RCC 7860 (cell line): ENCODE data around the gene BLOC1S1.
"Not testable (repeated sequence)": the region's sequence is repeated elsewhere in the genome, so short reads cannot be mapped to it uniquely, and the experiment has no call there.

ENCODE experiments used
- DNase-seq: peaks from one replicate; pipeline ENCODE4 v3.0.0-alpha.2; 2015; ENCODE audit warnings: low spot score
- FAIRE-seq: peaks from 2 replicates; lab custom pipeline; 2012; peaks lifted over from hg19 to GRCh38; lab: Jason Lieb, UNC

BLOC1S1 gene

DNA sequence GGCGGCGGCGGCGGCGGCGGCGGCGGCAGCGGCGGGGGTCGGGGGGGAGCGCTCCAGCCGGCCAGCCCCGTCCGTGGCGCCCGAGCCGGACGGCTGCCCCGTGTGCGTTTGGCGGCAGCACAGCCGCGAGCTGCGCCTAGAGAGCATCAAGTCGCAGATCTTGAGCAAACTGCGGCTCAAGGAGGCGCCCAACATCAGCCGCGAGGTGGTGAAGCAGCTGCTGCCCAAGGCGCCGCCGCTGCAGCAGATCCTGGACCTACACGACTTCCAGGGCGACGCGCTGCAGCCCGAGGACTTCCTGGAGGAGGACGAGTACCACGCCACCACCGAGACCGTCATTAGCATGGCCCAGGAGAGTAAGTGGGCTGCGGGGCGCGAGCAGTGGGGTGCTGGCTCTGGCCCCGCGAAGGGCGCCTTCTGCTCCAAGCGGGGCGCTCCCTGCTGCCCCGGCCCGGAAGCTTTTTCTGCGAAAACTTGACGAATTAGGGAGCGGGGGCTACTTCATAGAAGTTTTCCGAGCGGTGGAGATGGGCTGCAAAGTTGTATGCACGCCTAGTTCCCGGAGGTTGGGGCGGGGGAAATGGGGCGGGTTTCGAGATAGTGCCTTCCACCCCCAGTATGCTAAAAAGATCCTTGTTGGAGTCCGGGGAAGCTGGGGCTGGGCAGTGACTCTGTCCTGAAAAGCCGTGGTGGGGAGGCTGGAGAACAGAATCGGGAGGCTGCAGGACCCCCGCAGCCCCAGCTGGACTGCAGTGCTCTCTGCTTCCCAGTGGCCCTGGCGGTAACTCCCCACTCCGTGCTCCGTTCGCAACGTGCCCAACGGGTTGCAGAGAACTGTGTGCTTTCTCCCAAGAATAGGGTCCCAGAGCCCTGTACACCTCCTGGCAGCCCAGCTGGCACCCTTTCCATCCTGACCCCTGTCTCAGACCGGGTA is 27.8 kb downstream of the BLOC1S1 start:
- DNase-seq: peak; percentile 49
- no peak for FAIRE-seq

GRCh38 chr12:55744340-55745030 is 28.6 kb downstream of the BLOC1S1 start:
- DNase-seq (no peak), FAIRE-seq (no peak)

DNA sequence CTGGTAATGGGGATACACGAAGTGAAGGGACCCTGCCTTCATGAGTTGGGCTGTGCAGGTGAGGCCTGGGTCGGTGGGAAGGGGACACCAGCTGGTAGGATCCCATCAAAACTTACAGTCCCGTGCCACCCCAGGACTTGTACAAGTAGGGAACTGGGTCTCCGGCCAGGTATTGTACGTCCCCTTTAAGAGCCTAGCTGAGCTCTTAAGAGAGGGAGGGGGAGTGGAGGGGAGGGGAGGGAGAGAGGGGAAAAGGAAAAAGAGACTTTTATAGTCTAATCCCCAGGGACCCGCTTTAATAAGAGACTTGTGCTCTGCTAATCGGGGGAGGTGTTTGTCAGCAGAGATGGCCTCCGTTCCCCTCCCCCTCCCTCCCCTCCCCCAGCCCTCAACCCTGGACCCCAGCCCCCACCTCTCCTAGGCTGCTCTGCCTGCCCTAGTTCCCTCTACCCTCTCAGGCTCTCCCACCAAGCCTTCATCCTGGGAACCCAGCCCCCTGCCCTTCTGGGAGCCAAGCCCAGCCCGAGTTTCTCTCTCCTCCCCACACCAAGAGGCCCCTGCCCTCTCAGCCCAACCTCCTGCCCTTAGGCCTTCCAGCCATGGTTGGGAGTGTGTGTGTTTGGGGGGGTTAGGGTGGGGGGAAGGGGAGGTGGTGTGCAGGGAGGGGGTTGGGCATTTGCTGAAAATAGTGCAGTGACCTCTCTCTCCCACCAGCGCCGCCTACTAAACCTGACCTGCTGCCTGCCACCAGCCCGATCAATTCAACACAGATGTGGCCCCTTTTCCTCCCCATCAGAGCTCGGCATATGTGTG is 29.7 kb downstream of the BLOC1S1 start:
- DNase-seq (no peak), FAIRE-seq (no peak)

DNA sequence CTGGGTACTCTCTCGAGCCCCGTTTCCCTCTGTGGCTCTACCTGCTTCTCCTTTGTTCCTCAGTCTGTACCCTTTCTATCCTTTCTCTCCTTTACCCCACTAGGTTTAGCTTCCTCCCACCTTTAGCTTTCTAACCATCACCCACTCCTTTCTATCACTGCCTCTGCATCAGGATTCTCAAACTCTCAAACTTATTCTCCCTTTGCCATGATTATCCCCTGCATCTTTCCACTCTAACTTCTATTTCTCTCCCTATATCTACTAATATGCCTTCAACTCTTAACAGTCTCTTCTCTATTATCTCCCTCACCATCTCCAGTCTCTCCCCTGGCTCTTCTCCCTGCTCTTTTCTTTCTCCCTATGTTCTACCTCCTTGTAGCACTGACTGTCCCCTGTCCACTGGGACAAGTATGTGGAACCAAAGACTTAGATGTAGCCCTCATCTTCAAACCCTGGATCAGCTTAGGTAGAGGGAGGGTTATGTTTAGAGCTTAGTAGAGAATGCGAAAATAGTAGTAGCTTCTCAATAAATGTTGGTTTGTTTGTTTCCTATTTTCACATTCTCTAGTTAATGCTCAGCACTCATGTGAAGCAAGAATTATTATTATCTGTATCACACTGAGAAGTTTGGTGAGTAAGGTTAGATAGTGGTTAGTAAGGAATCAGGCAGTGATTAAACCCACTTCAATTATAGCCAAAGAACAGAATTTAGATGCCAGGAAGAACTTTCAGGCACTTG is 30.5 kb downstream of the BLOC1S1 start:
- FAIRE-seq: no peak
- no peak for DNase-seq

- no peak for DNase-seq
- no peak for FAIRE-seq
These were observed 31.0 kb downstream of the BLOC1S1 start for GRCh38 chr12:55746913-55747231.

- FAIRE-seq: no peak
- DNase-seq: no peak
These were observed 32.6 kb downstream of the BLOC1S1 start for GRCh38 chr12:55748230-55748993.

GRCh38 chr12:55755246-55755645 is 39.4 kb downstream of the BLOC1S1 start:
- FAIRE-seq (no peak), DNase-seq (no peak)

DNA sequence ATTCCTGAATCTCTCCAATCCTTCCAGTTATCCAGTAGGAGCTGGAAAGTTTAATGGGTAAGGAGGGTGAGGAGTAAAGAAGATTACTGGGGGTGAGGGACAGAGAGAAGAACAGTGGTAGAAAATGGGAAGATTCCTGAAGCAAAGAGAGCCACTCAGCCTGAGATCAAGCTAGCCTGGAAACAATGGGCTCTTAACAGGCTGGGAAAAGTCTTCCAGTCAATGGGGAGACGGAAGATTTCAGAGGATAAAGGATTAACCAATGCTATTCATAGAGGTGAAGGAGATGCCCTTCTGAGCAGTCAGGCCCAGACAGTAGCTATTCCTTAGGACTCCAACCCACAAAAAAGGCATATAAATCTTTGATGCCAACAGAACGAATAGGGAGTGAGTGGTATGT is 41.9 kb downstream of the BLOC1S1 start:
- FAIRE-seq (no peak), DNase-seq (no peak)

DNA sequence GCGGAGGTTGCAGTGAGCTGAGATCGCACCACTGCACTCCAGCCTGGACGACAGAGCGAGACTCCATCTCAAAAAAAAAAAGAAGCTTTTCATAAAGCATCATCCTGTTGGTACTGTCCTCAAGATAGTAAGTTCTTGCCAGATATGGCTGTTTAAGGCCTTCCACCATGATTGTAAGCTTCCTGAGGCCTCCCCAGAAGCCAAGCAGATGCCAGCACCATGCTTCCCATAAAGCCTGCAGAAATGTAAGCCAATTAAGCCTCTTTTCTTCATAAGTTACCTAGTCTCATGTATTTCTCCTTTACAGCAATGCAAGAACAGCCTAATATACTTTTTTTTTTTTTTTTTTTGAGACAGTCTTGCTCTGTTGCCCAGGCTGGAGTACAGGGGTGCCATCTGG is 42.7 kb downstream of the BLOC1S1 start:
- not testable (repeated sequence) for DNase-seq, FAIRE-seq

DNA sequence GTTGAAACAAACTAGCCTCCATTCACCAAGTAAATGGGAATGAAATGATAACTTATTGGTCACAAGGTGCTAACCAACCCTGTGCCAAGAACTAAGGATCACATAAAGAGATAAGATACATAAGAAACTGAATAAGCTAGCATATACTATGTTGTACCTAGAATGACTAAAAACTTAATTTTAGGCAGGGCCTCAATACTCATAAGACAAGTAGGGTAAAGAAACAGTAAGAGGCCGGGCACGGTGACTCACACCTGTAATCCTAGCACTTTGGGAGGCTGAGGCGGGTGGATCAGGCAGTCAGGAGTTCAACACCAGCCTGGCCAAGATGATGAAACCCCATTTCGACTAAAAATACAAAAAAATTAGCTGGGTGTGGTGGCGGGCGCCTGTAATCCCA is 44.8 kb downstream of the BLOC1S1 start:
- no peak for FAIRE-seq
- no peak for DNase-seq

DNA sequence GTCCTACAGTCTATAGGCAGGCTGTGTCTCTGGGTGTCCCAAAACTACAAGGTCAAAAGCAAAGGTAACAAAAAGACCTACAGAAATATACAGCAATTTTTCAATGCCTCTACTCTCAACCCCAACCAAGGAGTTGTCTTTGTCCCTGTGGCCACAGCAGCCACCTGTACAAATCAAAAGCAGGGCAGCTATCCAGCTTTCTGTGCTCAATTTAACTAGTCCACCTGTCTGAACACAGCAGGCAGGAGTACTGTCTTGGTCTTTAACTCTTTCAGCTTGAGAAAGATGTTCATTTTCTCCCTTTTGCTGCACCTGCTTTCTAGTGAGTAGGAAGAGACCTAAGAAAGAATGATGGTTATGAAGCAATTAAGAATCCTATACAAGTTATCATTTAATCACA is 46.8 kb downstream of the BLOC1S1 start:
- FAIRE-seq (no peak), DNase-seq (no peak)

DNA sequence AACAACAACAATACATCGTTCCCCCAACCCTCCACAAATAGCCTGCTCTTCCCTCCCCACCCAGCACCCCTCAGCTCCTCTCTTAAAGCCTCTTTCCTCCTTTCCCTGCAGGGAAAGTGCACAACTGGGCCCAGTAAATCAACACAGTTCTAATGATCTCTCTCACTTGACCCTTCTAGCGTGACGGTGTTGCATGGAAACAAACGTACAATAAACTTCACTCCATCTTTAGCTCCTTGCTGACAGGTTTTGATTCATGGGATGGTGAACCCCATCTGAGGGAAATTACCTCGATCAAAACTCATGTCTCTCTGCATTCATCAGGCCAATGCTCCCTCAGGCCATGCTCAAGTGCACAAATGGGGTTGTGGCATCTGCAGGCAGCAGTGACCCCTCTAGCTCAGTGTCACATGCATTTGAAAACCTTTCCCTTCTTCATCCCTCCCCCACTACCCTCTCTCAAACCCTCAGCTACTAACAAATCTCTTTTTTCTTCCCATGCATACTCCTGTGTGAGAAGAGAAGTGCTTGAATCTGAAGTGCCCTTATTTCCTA is 50.0 kb downstream of the BLOC1S1 start:
- no peak for FAIRE-seq

DNA sequence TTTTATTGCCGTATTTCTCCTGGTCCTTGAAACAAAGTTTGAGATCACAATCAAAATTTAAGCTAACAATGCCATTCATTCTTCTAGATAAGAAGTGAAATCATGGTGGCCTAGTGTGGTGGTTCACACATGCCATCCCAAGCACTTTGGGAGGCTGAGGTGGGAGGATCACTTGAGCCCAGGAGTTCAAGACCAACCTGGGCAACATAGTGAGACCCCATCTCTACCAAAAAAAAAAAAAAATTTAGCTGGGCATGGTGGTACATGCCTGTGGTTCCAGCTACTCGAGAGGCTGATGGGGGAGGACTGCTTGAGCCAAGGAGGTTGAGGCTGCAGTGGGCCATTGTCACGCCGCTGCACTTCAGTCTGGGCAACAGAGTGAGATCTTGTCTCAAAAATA is 51.3 kb downstream of the BLOC1S1 start:
- FAIRE-seq (no peak), DNase-seq (no peak)

More for the DNA sequence above, 50.0 kb downstream of the BLOC1S1 start:
- DNase-seq: no peak
